ENCODE results near the gene MRPL36.

- TF ChIP-seq CTCF (IDR thresholded peaks at IDR 0.05) (no peak), POLR2AphosphoS5 (IDR thresholded peaks at IDR 0.05) (no peak), POLR2A (IDR thresholded peaks at IDR 0.05) (no peak), EP300 (IDR thresholded peaks at IDR 0.05) (no peak)
Observed at GRCh38 chr5:1792842-1793266, 6.8 kb downstream of the MRPL36 start.

Data from gastroesophageal sphincter (tissue), 3 donors.